Activated CD4-positive, alpha-beta T cell treated with anti-CD3 and anti-CD28 coated beads for 4 hours (primary cell): Measurements from ENCODE around the gene HELZ2.
"Not testable (repeated sequence)": the region's sequence is repeated elsewhere in the genome, so short reads cannot be mapped to it uniquely, and the experiment has no call there.

Experiments
- DNase-seq, 2 donors: peaks; one replicate each; pipeline ENCODE4 v3.0.0-alpha.2; 2020

Gene HELZ2, protein sequence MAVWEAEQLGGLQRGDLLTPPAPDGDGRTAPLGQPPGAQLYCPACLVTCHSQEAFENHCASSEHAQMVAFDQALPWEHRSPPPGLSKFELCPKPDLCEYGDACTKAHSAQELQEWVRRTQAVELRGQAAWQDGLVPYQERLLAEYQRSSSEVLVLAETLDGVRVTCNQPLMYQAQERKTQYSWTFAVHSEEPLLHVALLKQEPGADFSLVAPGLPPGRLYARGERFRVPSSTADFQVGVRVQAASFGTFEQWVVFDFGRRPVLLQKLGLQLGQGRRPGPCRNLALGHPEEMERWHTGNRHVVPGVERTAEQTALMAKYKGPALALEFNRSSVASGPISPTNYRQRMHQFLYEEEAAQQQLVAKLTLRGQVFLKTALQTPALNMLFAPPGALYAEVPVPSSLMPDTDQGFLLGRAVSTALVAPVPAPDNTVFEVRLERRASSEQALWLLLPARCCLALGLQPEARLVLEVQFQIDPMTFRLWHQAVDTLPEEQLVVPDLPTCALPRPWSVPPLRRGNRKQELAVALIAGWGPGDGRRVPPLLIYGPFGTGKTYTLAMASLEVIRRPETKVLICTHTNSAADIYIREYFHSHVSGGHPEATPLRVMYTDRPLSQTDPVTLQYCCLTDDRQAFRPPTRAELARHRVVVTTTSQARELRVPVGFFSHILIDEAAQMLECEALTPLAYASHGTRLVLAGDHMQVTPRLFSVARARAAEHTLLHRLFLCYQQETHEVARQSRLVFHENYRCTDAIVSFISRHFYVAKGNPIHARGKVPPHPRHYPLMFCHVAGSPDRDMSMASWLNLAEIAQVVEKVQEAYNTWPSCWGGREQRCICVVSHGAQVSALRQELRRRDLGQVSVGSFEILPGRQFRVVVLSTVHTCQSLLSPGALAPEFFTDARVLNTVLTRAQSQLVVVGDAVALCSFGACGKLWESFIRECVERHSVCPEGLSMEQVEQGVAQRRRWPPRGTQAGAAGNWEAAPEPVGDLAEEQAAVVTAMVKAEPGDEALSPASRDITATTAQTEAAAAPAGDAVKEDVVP (N-terminal part only)

DNA sequence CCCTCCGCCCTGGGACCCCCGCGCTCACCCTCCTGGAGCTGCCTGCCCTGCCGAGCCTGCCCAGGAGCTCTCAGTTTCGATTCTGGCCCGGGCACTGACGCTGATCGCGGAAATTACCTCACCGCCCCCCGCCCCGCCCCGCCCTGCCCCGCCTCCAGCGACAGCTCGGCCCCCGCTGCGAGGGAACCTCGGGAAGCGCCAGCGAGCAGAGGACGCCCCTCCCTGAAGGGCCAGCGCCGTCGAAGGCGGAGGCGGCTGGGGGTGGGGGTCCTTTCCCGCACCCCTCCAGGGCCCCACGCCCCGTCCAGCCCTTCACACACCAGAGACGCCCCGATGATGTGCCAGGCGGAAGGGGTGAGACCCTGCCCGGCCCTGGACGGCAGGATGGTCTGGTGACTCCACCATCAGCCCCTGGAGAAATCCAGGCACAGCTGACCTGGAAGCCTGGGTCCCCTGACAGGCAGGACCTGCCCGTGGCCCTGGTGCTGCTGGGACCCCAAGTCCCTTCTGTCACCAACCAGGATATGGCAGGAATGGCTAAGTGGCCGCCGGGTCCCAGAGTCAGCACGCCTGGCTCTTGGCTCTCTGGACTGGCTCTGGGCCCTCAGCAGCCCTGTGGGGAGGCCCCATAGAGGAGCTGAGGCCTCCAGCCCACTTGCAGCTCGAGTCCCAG lies at the start of gene HELZ2:
Gene HELZ2 (minus strand): TSS at position 84 of the 673 bp plus-strand sequence. CDS start 1,854 bp downstream, outside the sequence.
- DNase-seq = peak; percentile 71 to 73

DNA sequence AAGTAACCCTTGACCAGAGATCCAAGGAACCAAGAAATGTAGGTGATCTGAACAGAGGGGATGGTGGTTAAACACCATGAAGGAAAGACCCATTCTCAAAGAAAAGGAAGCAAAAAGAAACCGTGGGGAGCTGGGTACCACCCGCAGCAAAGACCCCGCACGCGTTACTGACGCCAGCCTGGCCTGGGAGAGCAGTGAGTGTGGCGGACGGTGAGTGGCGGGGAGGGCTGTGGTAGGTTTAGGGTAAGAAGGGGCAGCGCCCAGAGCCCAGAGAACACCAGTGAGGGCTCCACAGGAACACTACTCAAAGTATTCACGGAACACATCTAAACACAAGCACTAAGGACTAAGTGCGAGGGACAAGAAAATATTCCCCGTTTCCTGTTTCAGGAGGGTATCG lies 48.7 kb upstream of the HELZ2 start:
- no peak for DNase-seq

DNA sequence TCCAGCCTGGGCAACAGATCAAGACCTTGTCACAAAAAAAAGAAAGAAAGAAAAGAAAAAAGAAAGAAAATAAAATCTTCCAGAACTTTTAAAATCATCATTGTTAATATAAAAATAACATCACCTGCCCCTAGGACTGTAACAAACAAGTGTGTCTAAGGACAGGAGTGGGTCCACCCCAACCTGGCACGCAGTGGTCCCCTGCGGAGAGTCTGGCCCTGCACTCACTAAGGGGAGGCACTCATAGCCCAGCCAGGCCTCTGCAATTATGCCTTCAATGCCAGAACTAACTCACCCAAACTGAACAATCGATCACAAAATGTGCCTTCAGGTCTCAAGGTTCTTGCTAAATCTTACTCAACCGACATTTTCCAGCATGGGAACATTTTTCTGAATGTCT lies 48.1 kb upstream of the HELZ2 start:
- DNase-seq = no peak

DNA sequence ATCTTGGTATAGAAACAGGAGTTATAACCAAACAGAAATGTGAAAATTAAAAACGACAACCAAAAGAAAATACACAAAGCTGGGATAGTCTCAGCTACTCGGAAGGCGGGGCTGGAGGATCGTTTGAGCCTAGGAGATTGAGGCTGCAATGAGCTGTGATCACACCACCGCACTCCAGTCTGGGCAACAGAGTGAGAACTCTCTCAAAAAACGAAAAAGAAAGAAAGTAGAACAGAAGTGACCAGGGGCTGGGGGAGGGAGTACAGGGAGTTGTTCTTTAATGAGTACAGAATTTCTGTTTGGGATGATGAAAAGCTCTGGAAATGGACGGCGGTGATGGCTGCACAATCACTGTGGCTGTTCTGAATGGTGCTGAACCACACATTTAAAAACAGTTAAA lies 47.0 kb upstream of the HELZ2 start:
- DNase-seq = no peak

DNA sequence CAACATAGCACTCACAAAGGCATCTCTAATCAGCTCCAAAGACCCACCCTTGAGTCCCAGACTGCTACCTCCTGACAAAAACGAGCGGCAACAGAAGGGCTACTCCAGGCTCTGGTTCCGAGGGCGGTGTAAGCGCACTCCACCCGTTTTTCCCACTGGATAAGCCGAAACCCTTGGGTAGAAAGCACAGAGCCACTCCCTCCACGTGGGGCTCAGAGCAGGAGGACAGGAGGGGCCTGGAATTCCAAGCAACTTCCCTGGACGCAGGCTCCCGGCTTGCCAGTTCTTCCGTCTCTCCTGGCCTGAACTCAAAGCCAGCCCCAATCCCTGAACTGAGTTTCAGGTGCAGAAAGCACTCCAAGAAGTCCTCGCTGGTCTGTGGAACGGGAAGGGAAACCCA lies 45.5 kb upstream of the HELZ2 start:
- no peak for DNase-seq

DNA sequence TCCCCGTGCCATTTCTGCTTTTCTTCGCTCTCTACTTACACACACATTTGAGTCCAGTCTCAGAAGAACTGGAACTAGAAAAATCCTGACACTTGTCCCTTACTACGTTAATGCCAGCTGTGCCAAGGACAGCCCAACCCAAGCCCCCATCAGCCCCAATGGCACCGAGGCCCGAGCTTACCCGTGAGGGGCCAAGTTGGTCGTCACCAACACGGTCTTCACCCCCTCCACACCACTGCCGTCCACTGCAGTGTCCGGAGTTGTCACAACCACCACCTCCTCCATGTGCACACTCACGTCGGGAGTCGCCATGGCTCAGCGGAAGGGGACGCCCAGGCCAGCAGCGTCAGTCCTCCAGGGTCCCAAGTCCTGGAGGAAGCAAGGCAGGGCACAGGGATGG lies 45.0 kb upstream of the HELZ2 start:
- no peak for DNase-seq

DNA sequence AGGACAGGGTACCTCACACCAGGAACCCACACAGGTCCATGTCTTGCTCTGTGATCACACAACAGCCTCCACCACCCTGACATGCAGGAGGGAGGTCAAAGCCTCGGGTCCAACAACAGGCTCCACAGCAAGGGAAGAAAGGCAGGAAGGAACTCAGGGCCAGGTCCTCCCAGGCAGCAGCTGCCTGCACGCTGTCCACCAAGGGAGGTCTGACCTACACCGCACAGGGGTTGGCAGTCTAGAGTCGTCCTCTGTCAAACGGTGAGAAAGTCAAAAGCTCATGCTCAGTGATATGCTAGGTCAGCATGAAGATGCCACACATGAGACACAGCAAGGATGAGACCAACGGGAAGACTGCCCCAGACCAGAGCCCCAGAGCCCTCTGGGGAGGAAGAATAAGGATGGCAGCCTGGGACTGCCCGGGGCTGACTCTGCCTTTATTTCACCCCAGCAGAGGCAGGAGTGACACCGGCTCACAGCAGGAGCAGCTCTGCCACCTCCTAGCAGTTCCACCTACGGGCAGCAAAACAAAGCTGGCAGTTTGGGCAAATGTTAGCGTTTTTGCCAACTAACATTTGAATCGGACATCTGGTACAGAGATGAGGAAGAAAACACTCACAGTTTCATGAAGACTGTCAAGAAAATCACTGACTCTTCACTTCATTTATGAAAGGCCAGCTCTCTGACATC lies 44.4 kb upstream of the HELZ2 start:
- no peak for DNase-seq

DNA sequence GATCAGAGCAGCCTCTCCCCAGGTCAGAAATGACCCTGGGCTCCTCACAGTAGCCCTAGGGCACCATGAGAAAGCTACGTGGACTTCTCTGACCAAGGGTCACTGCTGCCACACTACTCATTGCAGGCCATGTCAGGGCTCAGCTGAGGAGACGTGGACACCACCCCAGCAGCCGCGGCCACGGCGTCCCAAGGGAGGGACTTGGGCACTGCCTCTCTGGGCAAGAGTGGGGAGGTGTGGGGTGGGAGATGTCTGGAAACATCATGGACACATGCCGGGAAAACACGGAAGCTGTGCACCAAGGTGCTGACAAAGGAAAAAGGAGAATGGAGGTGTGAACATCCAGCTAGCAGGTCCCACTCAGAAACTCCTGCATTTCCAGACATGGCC lies 43.8 kb upstream of the HELZ2 start:
- DNase-seq = no peak

DNA sequence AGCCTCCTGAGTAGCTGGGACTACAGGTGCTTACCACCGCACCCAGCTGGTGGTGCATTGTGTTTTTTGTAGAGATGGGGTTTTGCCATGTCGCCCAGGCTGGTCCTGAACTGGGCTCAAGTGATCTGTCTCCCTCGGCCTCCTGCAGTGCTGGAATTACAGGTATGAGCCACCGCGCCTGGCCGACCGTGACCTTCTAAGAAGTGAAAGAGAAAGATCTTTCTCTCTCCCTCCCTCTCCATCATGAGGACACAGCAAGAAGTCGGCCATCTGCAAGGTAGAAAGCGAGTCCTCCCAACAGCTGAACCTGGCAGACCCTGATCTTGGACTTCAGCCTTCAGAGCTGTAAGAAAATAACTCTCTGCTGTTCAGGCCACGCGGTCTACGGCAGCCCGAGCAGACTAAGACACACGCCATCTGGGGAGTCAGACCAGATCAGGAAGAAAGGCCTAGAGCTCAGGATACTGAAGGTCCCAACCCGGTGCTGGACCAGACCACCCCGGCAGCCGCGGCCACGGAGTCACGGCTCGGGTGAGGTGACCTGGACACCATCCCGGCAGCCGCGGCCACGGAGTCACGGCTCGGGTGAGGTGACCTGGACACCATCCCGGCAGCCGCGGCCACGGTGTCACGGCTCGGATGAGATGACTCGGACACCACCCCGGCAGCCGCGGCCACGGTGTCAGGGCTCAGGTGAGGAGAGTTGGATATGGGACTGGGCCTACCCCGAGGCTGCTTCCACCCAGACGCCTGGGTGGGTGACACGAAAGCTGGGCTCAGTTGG lies 43.2 kb upstream of the HELZ2 start:
- no peak for DNase-seq

DNA sequence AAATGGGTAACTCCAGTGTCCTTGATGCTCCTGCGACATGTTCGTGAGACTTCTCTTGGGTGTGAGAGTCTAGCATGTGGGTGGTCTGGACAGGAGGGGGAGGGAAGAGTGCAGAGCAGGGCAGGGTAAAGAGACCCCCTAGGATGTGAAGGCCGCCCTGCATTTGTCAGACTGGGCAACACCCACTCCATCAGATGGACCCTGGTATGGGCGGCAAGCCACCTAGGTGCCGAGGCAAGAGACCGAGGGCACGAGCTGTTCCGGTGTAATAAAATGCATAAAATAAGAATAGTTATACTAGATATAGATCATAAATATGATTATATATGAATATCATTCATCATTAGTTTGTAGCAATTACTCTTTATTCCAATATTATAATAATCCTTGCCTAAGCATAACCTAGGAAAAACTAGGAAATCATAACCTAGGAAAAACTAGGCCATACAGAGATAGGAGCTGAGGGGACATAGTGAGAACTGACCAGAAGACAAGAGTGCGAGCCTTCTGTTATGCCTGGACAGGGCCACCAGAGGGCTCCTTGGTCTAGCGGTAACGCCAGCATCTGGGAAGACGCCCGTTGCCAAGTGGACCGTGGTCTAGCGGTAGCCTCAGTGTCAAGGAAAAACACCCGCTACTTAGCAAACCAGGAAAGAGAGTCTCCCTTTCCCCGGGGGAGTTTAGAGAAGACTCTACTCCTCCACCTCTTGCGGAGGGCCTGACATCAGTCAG lies 40.0 kb upstream of the HELZ2 start:
- DNase-seq = not testable (repeated sequence)

DNA sequence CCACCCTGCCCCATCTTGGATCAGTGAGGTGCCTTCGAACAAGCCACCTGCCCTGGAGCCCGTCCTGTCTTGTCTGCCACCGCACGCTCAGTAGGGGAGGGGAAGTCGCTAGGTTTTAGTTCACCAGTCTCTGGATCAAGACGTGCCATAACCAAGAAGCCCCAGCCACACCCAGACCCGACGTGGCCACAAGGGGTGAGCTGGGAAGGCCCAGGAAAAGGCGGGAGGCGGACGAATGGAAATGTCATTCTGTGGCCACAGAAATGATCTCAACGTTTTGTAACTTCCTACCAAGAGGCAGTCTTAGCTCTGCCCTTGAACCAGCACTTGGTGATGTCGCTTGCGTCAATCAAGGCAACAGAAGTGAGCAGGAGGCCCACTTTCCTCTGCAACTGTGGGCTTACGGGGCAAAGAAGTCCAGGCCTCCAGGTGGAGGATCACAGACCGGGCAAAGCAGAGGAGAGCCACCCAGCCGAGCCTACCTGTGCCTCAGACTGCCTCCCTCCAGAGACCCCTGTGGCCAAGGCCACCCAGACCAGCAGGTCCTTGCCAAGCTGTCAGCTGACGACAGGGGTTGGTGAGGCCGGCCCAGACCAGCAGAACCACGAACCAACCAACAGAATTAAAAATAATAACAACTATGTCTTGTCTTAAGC lies 38.4 kb upstream of the HELZ2 start:
- DNase-seq = no peak

DNA sequence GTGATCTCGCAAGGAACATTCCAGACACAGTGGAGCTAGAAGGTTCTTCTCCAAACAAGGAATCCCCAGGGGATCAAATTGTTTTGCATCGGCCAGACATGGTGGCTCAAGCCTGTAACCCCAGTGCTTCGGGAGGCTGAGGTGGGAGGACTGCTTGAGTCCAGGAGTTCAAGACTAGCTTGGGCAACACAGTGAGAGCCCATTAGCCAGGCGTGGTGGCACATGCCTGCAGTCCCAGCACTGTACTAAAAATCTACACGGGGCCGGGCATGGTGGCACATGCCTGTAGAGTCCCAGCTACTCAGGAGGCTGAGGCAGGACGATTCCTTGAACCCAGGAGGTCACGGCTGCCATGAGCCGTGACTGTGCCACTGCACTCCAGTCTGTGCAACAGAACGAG lies 37.6 kb upstream of the HELZ2 start:
- DNase-seq = no peak

DNA sequence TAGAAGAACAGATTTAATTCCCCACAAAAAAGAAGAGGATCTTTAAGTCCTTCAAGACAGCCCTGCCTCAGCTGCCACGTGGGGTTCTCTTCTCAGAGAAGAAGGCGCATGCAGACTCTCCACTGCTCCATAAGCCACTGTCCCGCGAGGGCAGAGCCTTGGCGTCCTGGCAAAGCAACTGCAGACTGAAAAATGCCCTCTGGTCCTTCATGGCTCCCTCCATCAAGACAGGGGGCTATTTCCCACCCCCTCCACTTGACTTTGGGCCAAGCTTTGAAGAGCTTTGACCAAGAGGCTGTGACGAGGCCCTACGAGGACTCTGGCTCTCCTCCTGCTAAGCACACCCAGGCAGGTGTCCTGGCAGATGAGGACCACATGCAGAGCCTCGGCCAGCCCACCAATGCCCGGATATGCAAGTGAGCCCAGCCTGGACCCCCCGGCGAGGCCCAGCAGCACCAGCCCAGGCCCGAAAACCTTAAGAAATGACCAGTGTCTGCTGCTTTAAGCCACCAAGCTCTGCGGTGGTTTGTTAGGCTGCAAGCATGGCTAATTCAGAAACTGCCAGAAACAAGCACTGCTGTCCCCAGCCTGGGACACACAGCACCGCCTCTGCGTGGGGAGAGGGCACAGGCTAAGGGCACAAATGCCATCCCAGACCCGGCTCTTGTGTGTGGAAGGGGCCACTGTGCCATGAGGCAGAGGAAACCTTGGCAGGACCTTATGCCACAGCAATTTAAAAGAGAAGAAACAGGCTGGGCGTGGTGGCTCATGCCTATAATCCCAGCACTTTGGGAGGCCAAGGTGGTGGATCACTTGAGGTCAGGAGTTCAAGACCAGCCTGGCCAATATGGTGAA lies 36.8 kb upstream of the HELZ2 start:
- no peak for DNase-seq

DNA sequence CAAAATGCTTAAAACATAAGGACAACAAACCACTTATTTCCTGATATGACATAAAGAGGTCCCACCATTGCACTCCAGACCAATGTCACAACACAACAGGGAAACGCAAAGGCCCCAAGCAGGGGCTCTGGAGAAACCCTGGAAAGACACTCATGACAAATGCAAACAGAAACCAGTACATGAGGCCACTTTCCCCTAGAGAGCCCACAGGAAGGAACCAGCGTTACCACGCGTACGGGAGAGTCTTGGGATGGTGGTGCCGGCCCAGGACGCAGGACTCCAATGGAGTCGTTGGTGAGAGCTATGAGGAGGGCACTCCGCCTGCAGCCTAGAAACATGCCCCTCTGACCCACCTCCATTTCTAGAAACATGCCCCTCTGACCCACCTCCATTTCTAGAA lies 32.6 kb upstream of the HELZ2 start:
- no peak for DNase-seq

DNA sequence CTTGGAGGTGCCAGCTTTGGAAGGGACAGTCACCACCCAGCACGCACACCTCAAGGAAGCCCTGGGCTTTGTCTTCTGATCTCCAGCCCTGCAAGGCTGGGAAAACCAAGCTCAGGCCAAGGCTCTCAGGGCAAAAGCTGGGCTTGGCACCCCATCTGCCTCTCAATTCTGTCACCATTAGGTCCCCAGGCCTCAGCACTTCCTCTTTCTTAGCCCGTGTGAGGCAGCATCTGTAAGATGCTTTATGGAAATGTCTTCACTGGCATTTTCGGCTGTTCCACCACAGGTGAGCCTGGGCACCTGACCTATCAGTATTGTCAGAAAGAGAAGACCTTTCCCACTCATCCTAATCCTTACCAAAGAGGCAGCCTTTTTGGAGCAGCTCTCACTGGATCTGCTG lies 28.3 kb upstream of the HELZ2 start:
- no peak for DNase-seq

DNA sequence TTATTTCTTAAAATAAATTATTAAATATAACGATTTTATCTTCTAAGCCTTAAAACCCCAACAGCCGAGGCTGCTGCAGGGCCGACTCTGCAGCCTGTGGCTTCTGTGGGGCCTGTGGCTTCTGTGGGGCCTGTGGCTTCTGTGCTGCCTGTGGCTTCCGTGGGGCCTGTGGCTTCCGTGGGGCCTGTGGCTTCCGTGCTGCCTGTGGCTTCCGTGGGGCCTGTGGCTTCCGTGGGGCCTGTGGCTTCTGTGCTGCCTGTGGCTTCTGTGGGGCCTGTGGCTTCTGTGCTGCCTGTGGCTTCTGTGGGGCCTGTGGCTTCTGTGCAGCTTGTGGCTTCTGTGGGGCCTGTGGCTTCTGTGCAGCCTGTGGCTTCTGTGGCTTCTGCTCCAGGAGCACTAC lies 27.6 kb upstream of the HELZ2 start:
- DNase-seq = not testable (repeated sequence)

DNA sequence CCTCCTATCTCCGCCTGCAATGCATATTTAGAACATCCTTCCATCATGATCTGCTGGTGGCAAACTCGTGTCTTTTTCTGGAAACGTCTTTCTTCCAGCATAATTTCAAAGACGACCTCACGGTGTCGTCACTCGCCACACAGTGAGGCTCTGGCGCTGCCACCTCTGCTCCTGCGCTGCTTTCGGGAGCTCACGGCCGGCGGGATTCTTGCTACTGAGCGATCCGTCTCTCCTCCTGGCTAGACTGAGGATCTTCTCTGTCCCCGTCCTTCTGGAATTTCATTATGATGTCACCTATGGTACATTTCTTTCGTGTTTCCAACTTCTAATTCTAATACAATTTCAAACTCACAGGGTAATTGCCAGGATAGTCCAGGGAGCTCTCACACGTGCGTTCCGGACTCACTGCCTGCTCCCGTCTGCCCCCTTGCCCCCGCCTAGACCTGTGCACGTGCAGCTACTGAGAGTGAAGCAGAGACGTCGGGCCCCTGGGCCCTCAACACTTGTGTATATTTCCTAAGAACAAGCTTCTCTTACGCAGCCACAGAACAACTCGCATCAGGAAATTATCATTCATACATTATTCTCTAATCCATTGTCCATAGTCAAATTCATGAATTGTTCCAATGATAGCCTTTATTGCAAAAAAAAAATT lies 25.5 kb upstream of the HELZ2 start:
- DNase-seq = no peak

DNA sequence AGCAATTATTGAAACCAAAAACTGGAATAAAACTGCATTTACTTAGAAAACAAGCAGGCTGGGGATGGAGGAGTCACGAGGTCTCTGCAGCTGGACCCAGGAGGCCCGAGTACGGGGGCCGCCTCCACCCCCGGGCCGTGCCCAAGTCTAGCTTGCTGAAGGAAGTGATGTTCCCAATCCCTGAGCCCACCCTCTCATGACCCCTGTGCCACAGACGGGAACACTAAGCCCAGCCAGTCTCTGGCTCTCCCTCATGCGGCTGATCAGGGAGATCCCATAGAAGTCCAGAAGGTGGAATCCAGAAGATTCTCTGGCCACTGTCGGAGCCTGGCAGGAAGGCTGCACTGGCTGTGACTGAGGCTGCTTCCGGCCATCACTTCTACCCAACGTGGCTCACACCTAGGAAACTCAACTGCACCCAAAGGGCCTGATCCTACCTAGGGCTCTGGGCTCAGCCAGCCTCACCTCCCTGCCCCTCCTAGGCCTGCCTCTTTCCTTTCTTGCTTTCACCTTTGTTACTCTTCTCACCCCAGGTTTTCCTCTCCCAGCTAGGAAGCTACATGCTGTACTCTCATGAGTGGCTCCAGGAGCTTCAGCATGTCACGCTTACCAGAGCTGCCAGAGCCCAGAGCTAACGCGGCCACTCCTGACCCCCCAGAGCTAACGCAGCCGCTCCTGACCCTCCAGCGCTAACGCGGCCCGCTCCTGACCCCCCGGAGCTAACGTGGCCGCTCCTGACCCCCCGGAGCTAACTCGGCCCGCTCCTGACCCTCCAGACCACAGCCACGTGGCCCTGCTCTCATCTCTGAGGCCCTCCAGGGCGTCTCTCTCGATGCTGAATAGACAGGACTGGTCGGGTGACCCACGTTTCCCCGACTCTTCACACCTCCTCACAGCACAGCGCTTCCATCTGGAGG lies 24.7 kb upstream of the HELZ2 start:
- DNase-seq = no peak
